GM10266 (cell line): ENCODE measurements around the gene AMZ2.
A peak's percentile ranks its signal among the peaks of the same experiment; 100 is the strongest.
"Not testable (repeated sequence)": the region's sequence is repeated elsewhere in the genome, so short reads cannot be mapped to it uniquely, and the experiment has no call there.

Source experiments
- DNase-seq: peaks from one replicate; pipeline ENCODE4 v3.0.0; 2012; ENCODE audit errors: extremely low spot score
- CTCF ChIP-seq: IDR thresholded peaks from 2 replicates; pipeline ENCODE4 v1.5.1; 2012; ENCODE audit warnings: mild to moderate bottlenecking, low read depth; ENCODE audit not compliant: control insufficient read depth, insufficient read depth; ENCODE audit errors: missing control alignments

The AMZ2 gene

GRCh38 chr17:68205251-68205807 is 42.5 kb upstream of the AMZ2 start:
- peak; percentile 95 for DNase-seq
- peak; percentile 98 for TF ChIP-seq CTCF

DNA sequence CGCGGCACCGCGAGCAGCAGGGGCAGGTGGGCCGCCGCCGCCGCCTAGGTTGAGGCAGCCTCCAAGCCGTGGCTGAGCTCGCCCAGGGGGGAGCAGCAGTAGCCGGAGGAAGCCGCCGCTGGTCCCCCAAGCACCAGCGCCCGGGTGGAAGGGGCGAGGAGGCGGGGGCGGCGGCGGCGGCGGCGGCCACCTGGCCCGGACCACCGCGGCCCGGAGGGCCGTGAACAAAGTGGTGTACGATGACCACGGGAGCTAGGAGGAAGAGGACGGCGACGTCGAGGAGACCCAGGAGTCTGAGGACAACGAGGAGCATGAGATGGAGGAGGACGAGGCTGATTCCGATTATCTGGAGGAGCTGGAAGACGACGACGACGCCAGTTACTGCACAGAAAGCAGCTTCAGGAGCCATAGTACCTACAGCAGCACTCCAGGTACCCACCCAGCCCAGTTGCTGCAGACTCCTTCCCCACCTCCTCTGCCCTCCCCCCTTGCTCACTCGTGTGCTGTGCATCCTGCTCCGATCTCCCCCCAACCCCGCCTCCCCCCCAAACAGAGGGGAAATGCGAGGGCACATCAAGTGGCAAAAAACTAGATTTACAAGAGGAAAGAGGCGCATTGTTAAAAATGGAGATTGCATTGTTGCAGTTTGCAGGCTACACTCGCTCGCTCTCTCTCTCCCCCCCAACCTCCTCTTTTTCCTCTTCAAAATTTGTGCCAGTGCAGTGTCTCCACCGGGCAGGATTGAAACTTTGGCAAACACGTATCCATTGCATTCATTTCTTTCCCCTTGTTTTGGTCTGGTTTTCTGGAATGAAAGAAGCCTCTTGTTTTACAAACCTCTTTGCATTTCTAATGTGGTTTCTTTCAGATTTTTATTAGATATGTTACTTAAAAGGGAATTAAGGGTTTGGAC is 41.8 kb upstream of the AMZ2 start:
- peak; percentile 69 for DNase-seq
- TF ChIP-seq CTCF, result no peak

DNA sequence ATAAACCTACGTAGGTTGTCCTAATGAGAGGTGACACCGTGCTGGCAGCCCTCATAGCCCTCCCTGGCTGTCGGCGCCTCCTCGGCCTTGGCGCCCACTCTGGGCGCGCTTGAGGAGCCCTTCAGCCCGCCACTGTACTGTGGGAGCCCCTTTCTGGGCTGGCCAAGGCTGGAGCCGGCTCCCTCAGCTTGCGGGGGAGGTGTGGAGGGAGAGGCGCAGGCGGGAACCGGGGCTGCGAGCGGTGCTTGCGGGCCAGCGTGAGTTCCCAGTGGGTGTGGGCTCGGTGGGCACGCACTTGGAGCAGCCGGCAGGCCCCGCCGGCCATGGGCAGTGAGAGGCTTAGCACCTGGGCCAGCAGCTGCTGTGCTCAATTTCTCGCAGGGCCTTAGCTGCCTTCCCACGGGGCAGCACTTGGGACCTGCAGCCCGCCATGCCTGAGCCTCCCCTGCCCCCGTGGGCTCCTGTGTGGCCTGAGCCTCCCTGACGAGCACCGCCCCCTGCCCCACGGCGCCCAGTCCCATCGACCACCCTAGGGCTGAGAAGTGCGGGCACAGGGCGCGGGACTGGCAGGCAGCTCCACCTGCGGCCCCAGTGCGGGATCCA is 40.1 kb upstream of the AMZ2 start:
- no peak for TF ChIP-seq CTCF
- no peak for DNase-seq

- not testable (repeated sequence) for DNase-seq
Measured at GRCh38 chr17:68208651-68209050, 39.2 kb upstream of the AMZ2 start.

DNA sequence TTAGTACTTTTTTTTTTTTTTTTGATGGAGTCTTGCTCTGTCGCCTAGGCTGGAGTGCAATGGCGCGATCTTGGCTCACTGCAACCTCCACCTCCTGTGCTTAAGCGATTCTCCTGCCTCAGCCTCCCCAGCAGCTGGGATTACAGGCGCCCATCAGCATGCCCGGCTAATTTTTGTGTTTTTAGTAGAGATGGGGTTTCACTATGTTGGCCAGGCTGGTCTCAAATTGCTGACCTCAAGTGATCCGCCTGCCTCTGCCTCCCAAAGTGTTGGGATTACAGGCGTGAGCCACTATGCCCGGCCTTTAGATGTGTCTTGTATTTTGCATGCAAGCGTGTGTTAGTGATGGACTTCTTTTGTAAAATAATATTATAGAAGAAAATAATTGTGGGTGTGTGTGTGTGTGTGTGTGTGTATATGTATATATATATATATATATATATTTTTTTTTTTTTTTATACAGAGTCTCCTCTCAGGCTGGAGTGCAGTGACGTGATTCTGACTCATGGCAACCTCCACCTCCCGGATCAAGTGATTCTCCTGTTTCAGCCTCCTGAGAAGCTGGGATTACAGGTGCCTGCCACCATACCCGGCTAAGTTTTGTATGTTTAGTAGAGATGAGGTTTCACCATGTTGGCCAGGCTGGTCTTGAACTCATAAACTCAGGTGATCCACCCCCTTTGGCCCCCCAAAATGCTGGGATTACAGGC is 38.5 kb upstream of the AMZ2 start:
- DNase-seq, result not testable (repeated sequence)

- no peak for DNase-seq
- no peak for TF ChIP-seq CTCF
Measured at GRCh38 chr17:68210570-68211315, 37.1 kb upstream of the AMZ2 start.

GRCh38 chr17:68213428-68214411 is 34.1 kb upstream of the AMZ2 start:
- not testable (repeated sequence) for DNase-seq

DNA sequence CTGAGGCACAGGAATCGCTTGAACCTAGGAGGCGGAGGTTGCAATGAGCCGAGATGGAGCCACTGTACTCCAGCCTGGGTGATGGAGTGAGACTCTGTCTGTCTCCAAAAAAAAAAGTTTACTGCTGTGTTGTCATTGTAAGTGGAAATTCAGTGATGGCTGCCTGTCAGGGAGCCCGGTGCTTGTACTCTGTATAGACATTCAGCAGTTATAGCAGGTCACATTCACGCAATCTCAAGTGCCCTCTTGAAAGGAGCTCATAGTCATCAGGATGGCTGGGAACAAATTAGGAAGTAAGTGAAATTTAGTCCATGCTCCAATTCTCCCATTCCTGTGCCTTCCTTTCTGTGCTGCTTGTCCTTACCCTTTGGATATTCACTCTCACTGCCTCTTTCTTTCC is 32.4 kb upstream of the AMZ2 start:
- not testable (repeated sequence) for DNase-seq

- DNase-seq, result not testable (repeated sequence)
Measured at GRCh38 chr17:68219429-68219828, 28.4 kb upstream of the AMZ2 start.

- DNase-seq, result not testable (repeated sequence)
Measured at GRCh38 chr17:68220186-68220585, 27.7 kb upstream of the AMZ2 start.

GRCh38 chr17:68220786-68221185 is 27.1 kb upstream of the AMZ2 start:
- not testable (repeated sequence) for DNase-seq
